ENCODE data around the gene ATRNL1. TPM values are rescaled to one million over a fixed set of nuclear protein-coding genes. Genes with fewer than 3 reads are reported as not detected.

Gene ATRNL1
- total and polyA plus RNA-seq, 2 experiments from 2014 or later = 4.8 to 29.7 TPM

- H3K27ac ChIP-seq (ENCODE audit: low read depth) = no peak overlapping the region
- H3K4me1 Mint-ChIP-seq = peaks cover 18% of the 10 kb centered on the region
- ATAC-seq (no peak), DNase-seq (ENCODE audit: low spot score) (no peak)
- peaks cover 15% of the 10 kb centered on the region for H3K4me1 ChIP-seq (ENCODE audit: insufficient read depth)
- TF ChIP-seq EZH2phosphoT487 (IDR thresholded peaks at IDR 0.05; ENCODE audit: unreplicated experiment) (no peak), CREB1 (CRISPR knock-in tag; IDR thresholded peaks at IDR 0.05; ENCODE audit: low read depth) (no peak), ETS1 (IDR thresholded peaks at IDR 0.05) (no peak), STAT1 (IDR thresholded peaks at IDR 0.05; ENCODE audit: unreplicated experiment) (no peak), ZNF331 (CRISPR knock-in tag; IDR thresholded peaks at IDR 0.05; ENCODE audit: low read depth) (no peak), POLR2AphosphoS5 (IDR thresholded peaks at IDR 0.05; ENCODE audit: low read depth) (no peak), ZNF114 (CRISPR knock-in tag; IDR thresholded peaks at IDR 0.05) (no peak), JUNB (IDR thresholded peaks at IDR 0.05; ENCODE audit: unreplicated experiment) (no peak), NANOG (IDR thresholded peaks at IDR 0.05; ENCODE audit: borderline replicate concordance) (no peak), EZH2 (IDR thresholded peaks at IDR 0.05; ENCODE audit: low read depth, unreplicated experiment) (no peak)
- TF ChIP-seq, protein P1, sequence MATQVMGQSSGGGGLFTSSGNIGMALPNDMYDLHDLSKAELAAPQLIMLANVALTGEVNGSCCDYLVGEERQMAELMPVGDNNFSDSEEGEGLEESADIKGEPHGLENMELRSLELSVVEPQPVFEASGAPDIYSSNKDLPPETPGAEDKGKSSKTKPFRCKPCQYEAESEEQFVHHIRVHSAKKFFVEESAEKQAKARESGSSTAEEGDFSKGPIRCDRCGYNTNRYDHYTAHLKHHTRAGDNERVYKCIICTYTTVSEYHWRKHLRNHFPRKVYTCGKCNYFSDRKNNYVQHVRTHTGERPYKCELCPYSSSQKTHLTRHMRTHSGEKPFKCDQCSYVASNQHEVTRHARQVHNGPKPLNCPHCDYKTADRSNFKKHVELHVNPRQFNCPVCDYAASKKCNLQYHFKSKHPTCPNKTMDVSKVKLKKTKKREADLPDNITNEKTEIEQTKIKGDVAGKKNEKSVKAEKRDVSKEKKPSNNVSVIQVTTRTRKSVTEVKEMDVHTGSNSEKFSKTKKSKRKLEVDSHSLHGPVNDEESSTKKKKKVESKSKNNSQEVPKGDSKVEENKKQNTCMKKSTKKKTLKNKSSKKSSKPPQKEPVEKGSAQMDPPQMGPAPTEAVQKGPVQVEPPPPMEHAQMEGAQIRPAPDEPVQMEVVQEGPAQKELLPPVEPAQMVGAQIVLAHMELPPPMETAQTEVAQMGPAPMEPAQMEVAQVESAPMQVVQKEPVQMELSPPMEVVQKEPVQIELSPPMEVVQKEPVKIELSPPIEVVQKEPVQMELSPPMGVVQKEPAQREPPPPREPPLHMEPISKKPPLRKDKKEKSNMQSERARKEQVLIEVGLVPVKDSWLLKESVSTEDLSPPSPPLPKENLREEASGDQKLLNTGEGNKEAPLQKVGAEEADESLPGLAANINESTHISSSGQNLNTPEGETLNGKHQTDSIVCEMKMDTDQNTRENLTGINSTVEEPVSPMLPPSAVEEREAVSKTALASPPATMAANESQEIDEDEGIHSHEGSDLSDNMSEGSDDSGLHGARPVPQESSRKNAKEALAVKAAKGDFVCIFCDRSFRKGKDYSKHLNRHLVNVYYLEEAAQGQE (IDR thresholded peaks at IDR 0.05; ENCODE audit: unreplicated experiment) = no peak
- TF ChIP-seq, protein P2, sequence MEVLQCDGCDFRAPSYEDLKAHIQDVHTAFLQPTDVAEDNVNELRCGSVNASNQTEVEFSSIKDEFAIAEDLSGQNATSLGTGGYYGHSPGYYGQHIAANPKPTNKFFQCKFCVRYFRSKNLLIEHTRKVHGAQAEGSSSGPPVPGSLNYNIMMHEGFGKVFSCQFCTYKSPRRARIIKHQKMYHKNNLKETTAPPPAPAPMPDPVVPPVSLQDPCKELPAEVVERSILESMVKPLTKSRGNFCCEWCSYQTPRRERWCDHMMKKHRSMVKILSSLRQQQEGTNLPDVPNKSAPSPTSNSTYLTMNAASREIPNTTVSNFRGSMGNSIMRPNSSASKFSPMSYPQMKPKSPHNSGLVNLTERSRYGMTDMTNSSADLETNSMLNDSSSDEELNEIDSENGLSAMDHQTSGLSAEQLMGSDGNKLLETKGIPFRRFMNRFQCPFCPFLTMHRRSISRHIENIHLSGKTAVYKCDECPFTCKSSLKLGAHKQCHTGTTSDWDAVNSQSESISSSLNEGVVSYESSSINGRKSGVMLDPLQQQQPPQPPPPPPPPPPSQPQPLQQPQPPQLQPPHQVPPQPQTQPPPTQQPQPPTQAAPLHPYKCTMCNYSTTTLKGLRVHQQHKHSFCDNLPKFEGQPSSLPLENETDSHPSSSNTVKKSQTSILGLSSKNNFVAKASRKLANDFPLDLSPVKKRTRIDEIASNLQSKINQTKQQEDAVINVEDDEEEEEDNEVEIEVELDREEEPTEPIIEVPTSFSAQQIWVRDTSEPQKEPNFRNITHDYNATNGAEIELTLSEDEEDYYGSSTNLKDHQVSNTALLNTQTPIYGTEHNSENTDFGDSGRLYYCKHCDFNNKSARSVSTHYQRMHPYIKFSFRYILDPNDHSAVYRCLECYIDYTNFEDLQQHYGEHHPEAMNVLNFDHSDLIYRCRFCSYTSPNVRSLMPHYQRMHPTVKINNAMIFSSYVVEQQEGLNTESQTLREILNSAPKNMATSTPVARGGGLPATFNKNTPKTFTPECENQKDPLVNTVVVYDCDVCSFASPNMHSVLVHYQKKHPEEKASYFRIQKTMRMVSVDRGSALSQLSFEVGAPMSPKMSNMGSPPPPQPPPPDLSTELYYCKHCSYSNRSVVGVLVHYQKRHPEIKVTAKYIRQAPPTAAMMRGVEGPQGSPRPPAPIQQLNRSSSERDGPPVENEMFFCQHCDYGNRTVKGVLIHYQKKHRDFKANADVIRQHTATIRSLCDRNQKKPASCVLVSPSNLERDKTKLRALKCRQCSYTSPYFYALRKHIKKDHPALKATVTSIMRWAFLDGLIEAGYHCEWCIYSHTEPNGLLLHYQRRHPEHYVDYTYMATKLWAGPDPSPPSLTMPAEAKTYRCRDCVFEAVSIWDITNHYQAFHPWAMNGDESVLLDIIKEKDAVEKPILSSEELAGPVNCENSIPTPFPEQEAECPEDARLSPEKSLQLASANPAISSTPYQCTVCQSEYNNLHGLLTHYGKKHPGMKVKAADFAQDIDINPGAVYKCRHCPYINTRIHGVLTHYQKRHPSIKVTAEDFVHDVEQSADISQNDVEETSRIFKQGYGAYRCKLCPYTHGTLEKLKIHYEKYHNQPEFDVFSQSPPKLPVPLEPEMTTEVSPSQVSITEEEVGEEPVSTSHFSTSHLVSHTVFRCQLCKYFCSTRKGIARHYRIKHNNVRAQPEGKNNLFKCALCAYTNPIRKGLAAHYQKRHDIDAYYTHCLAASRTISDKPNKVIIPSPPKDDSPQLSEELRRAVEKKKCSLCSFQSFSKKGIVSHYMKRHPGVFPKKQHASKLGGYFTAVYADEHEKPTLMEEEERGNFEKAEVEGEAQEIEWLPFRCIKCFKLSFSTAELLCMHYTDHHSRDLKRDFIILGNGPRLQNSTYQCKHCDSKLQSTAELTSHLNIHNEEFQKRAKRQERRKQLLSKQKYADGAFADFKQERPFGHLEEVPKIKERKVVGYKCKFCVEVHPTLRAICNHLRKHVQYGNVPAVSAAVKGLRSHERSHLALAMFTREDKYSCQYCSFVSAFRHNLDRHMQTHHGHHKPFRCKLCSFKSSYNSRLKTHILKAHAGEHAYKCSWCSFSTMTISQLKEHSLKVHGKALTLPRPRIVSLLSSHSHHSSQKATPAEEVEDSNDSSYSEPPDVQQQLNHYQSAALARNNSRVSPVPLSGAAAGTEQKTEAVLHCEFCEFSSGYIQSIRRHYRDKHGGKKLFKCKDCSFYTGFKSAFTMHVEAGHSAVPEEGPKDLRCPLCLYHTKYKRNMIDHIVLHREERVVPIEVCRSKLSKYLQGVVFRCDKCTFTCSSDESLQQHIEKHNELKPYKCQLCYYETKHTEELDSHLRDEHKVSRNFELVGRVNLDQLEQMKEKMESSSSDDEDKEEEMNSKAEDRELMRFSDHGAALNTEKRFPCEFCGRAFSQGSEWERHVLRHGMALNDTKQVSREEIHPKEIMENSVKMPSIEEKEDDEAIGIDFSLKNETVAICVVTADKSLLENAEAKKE (CRISPR knock-in tag; IDR thresholded peaks at IDR 0.05) = no peak
- TF ChIP-seq, protein P3, sequence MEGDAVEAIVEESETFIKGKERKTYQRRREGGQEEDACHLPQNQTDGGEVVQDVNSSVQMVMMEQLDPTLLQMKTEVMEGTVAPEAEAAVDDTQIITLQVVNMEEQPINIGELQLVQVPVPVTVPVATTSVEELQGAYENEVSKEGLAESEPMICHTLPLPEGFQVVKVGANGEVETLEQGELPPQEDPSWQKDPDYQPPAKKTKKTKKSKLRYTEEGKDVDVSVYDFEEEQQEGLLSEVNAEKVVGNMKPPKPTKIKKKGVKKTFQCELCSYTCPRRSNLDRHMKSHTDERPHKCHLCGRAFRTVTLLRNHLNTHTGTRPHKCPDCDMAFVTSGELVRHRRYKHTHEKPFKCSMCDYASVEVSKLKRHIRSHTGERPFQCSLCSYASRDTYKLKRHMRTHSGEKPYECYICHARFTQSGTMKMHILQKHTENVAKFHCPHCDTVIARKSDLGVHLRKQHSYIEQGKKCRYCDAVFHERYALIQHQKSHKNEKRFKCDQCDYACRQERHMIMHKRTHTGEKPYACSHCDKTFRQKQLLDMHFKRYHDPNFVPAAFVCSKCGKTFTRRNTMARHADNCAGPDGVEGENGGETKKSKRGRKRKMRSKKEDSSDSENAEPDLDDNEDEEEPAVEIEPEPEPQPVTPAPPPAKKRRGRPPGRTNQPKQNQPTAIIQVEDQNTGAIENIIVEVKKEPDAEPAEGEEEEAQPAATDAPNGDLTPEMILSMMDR (conservative IDR thresholded peaks at IDR 0.05; ENCODE audit: low read depth in 2 of 2) = no peak
- no peaks in the 10 kb centered on the region for H3K36me3 ChIP-seq (ENCODE audit: insufficient read depth)
- no peak overlapping the region for H3K4me3 Mint-ChIP-seq
- no peak overlapping the region for H3K4me3 ChIP-seq
- H3K9me2 ChIP-seq (ENCODE audit: insufficient read depth) = peaks cover 3% of the 10 kb centered on the region; the same call in 1 of the 2 replicates
- no peak overlapping the region for H3K27ac Mint-ChIP-seq
- H2AFZ ChIP-seq = no peak overlapping the region
- H4K20me1 ChIP-seq (replicated peaks; ENCODE audit: insufficient read depth) = no peaks in the 10 kb centered on the region
- H3F3A ChIP-seq (replicated peaks; ENCODE audit: low read depth) = no peaks in the 10 kb centered on the region
- peaks cover 8% of the 10 kb centered on the region for H3K27me3 Mint-ChIP-seq (ENCODE audit: insufficient read depth, low read depth, poor library complexity)
- peaks cover 10% of the 10 kb centered on the region for H3K9me3 Mint-ChIP-seq
- H3K4me2 ChIP-seq = no peak overlapping the region
- peaks cover 7% of the 10 kb centered on the region for H3K36me3 Mint-ChIP-seq (ENCODE audit: low read depth)
- no peaks in the 10 kb centered on the region for H3K27me3 ChIP-seq (ENCODE audit: insufficient read depth)
- H3K79me2 ChIP-seq (replicated peaks; ENCODE audit: insufficient read depth) = no peaks in the 10 kb centered on the region
Observed at GRCh38 chr10:115972426-115972825, 879.3 kb downstream of the ATRNL1 start.

Data from GM23338 (cell line).